HG03097 (cell line): ENCODE results near the gene CDH23.

Experiments
- ATAC-seq: cut with Tn5 transposase; IDR thresholded peaks from one replicate; pipeline ENCODE4 v1.9.1; 2021; ENCODE audit not compliant: unreplicated experiment, low FRiP score

CDH23 gene

GRCh38 chr10:71368643-71369042 lies 28.1 kb upstream of the CDH23 start:
- ATAC-seq, result no peak

- ATAC-seq, result no peak
Measured at GRCh38 chr10:71369602-71370001, 27.1 kb upstream of the CDH23 start.

- ATAC-seq, result no peak
Measured at GRCh38 chr10:71370031-71370430, 26.7 kb upstream of the CDH23 start.

- ATAC-seq, result no peak
Measured at GRCh38 chr10:71371750-71372166, 25.0 kb upstream of the CDH23 start.

GRCh38 chr10:71372882-71373495 lies 23.7 kb upstream of the CDH23 start:
- ATAC-seq, result no peak

- no peak for ATAC-seq
Measured at GRCh38 chr10:71374481-71375233, 22.1 kb upstream of the CDH23 start.

GRCh38 chr10:71375952-71376351 lies 20.8 kb upstream of the CDH23 start:
- no peak for ATAC-seq

- no peak for ATAC-seq
Measured at GRCh38 chr10:71378336-71379117, 18.2 kb upstream of the CDH23 start.

GRCh38 chr10:71379118-71379766 lies 17.5 kb upstream of the CDH23 start:
- ATAC-seq, result no peak

GRCh38 chr10:71380841-71381240 lies 15.9 kb upstream of the CDH23 start:
- no peak for ATAC-seq

GRCh38 chr10:71381611-71382010 lies 15.1 kb upstream of the CDH23 start:
- ATAC-seq, result no peak

- no peak for ATAC-seq
Measured at GRCh38 chr10:71382028-71382427, 14.7 kb upstream of the CDH23 start.

GRCh38 chr10:71382757-71383156 lies 14.0 kb upstream of the CDH23 start:
- ATAC-seq, result no peak

- ATAC-seq, result no peak
Measured at GRCh38 chr10:71383972-71384687, 12.6 kb upstream of the CDH23 start.

- no peak for ATAC-seq
Measured at GRCh38 chr10:71388171-71388570, 8.5 kb upstream of the CDH23 start.

GRCh38 chr10:71388583-71389310 lies 8.0 kb upstream of the CDH23 start:
- no peak for ATAC-seq

- ATAC-seq, result no peak
Measured at GRCh38 chr10:71389768-71390460, 6.8 kb upstream of the CDH23 start.

GRCh38 chr10:71390461-71390835 lies 6.3 kb upstream of the CDH23 start:
- ATAC-seq, result no peak
